Neural cell (in vitro differentiated cells): ENCODE measurements around the gene NARS2. TPM values are rescaled to one million over a fixed set of nuclear protein-coding genes. Genes with fewer than 3 reads are reported as not detected.

Source experiments
- H2AFZ ChIP-seq: fragments of 200-600, 300-800 bp; sonication (generic), shearing (Covaris generic); 2 replicates; pipeline ENCODE4 v1.6.0; 2014; ENCODE audit warnings: low read depth, mild to moderate bottlenecking, antibody characterized with exemption, low read length, moderate library complexity
- H3F3A ChIP-seq: fragments of 200-600 bp; shearing (Covaris generic); 2 replicates; pipeline ENCODE4 v1.6.1; 2016; ENCODE audit warnings: mild to moderate bottlenecking, moderate library complexity, mixed read lengths, antibody characterized with exemption, low read length; ENCODE audit not compliant: insufficient read depth, poor library complexity, severe bottlenecking
- H3K27ac ChIP-seq: fragments of 200-600, 300-800 bp; sonication (generic), shearing (Covaris generic); 2 replicates; pipeline ENCODE4 v1.5.1; 2014; ENCODE audit warnings: mild to moderate bottlenecking, low read length, moderate library complexity
- H3K27me3 ChIP-seq: fragments of 300-800, 200-600 bp; sonication (generic), shearing (Covaris generic); 2 replicates; pipeline ENCODE4 v1.6.0; 2014; ENCODE audit warnings: mild to moderate bottlenecking, low read depth, low read length, moderate library complexity; ENCODE audit not compliant: insufficient read depth
- H3K36me3 ChIP-seq: fragments of 300-800, 200-600 bp; sonication (generic), shearing (Covaris generic); 2 replicates; pipeline ENCODE4 v1.5.1; 2014; ENCODE audit warnings: mild to moderate bottlenecking, antibody characterized with exemption, low read length, moderate library complexity; ENCODE audit not compliant: insufficient read depth
- H3K4me2 ChIP-seq: fragments of 300-800, 200-600 bp; sonication (generic), shearing (Covaris generic); 2 replicates; pipeline ENCODE4 v1.6.0; 2014; ENCODE audit warnings: mild to moderate bottlenecking, low read length
- H3K4me3 ChIP-seq: fragments of 300-800, 200-600 bp; sonication (generic), shearing (Covaris generic); 2 replicates; pipeline ENCODE4 v1.5.1; 2014; ENCODE audit warnings: mild to moderate bottlenecking, low read length, moderate library complexity
- H3K79me2 ChIP-seq: fragments of 200-600 bp; shearing (Covaris generic); replicated peaks from 2 replicates; pipeline ENCODE4 v1.6.0; 2014; ENCODE audit warnings: mild to moderate bottlenecking, low read length, moderate library complexity; ENCODE audit not compliant: insufficient read depth
- H3K9ac ChIP-seq: fragments of 300-800, 200-600 bp; sonication (generic), shearing (Covaris generic); 2 replicates; pipeline ENCODE4 v1.6.1; 2016; ENCODE audit warnings: mild to moderate bottlenecking, low read length, mixed read lengths
- H3K9me2 ChIP-seq: fragments of 200-600 bp; shearing (Covaris generic); 2 replicates; pipeline ENCODE4 v1.6.1; 2016; ENCODE audit warnings: mild to moderate bottlenecking, low read length, mixed read lengths; ENCODE audit not compliant: insufficient read depth
- H3K9me3 ChIP-seq: fragments of 200-600, 300-800 bp; sonication (generic), shearing (Covaris generic); 2 replicates; pipeline ENCODE4 v1.6.1; 2016; ENCODE audit warnings: mild to moderate bottlenecking, mixed run types, low read length, moderate library complexity, mixed read lengths
- H4K20me1 ChIP-seq: fragments of 200-600 bp; shearing (Covaris generic); 2 replicates; pipeline ENCODE4 v1.6.1; 2016; ENCODE audit warnings: mild to moderate bottlenecking, mixed run types; ENCODE audit not compliant: insufficient read depth
- CTCF ChIP-seq: fragments of 450-650 bp; IDR thresholded peaks from 2 replicates; pipeline ENCODE4 v1.5.1; 2014; ENCODE audit warnings: antibody characterized with exemption, mild to moderate bottlenecking, moderate library complexity; ENCODE audit not compliant: poor library complexity, severe bottlenecking
- EP300 ChIP-seq: fragments of 450-650 bp; conservative IDR thresholded peaks from 2 replicates; pipeline ENCODE4 v1.6.1; 2014; ENCODE audit warnings: antibody characterized with exemption, mild to moderate bottlenecking, moderate library complexity; ENCODE audit not compliant: poor library complexity, severe bottlenecking
- EZH2 ChIP-seq: fragments of 200-600, 300-800 bp; shearing (Covaris generic), sonication (generic); IDR thresholded peaks from 2 replicates; pipeline ENCODE4 v1.6.1; 2014; ENCODE audit warnings: antibody characterized with exemption, low read length, borderline replicate concordance, mild to moderate bottlenecking; ENCODE audit not compliant: insufficient read depth, poor library complexity, severe bottlenecking
- MXI1 ChIP-seq: fragments of 450-650 bp; conservative IDR thresholded peaks from 2 replicates; pipeline ENCODE4 v1.6.1; 2014; ENCODE audit warnings: antibody characterized with exemption, mild to moderate bottlenecking; ENCODE audit not compliant: poor library complexity, severe bottlenecking
- POLR2AphosphoS5 ChIP-seq: IDR thresholded peaks from 2 replicates; pipeline ENCODE4 v1.6.1; 2012
- RAD21 ChIP-seq: fragments of 450-650 bp; conservative IDR thresholded peaks from 2 replicates; pipeline ENCODE4 v1.6.1; 2014; ENCODE audit warnings: antibody characterized with exemption, mild to moderate bottlenecking, moderate library complexity
- SMC3 ChIP-seq: fragments of 450-650 bp; conservative IDR thresholded peaks from 2 replicates; pipeline ENCODE4 v1.6.1; 2014; ENCODE audit warnings: antibody characterized with exemption, mild to moderate bottlenecking, moderate library complexity; ENCODE audit not compliant: poor library complexity
- TAF1 ChIP-seq: IDR thresholded peaks from 2 replicates; pipeline ENCODE4 v1.6.1; 2012; ENCODE audit warnings: low read depth
- polyA plus RNA-seq: library from polyadenylated mRNA; depleted of rRNA; stranded (reverse); fragments of >200 nt; gene quantifications from 2 replicates; pipeline ENCODE4 v1.2.3, GENCODE V29; 2014
- TF ChIP-seq, protein P1 (sequence below): IDR thresholded peaks from 2 replicates; pipeline ENCODE4 v1.6.1; 2012; ENCODE audit warnings: borderline replicate concordance

NARS2 gene
- polyA plus RNA-seq, 1 donor from 2014 or later, result 39.6 TPM

DNA sequence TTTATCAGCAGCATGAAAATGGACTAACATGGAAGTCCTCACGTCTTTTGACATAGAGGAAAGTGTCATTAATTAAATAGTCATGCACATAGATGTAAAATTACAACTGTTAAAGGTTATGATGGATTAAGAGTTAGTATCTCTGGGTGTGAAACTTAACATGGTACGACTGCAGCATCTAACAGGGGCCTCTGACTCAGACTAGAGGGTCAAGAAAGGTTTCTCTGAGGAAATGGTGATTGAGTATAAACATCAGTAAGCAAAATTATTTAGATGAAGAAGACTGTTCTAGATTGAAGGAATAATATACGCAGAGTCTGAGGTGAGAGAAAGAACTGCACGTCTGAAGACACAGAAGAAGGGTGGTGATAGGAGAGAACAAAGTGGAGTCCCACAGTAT is 114.9 kb downstream of the NARS2 start:
- Histone ChIP-seq H4K20me1 (no peaks in the 10 kb centered on the region), H3F3A (no peaks in the 10 kb centered on the region), H3K4me2 (no peak overlapping the region), H3K4me3 (no peak overlapping the region), H3K9me2 (no peaks in the 10 kb centered on the region), H3K27me3 (no peaks in the 10 kb centered on the region), H3K27ac (no peak overlapping the region), H3K9ac (no peak overlapping the region), H3K36me3 (no peaks in the 10 kb centered on the region), H3K9me3 (no peaks in the 10 kb centered on the region), H3K79me2 (no peaks in the 10 kb centered on the region), H2AFZ (no peak overlapping the region)
- TF ChIP-seq RAD21, result no peak
- no peak for TF ChIP-seq CTCF
- no peak for TF ChIP-seq MXI1
- no peak for TF ChIP-seq TAF1
- TF ChIP-seq, protein P1, sequence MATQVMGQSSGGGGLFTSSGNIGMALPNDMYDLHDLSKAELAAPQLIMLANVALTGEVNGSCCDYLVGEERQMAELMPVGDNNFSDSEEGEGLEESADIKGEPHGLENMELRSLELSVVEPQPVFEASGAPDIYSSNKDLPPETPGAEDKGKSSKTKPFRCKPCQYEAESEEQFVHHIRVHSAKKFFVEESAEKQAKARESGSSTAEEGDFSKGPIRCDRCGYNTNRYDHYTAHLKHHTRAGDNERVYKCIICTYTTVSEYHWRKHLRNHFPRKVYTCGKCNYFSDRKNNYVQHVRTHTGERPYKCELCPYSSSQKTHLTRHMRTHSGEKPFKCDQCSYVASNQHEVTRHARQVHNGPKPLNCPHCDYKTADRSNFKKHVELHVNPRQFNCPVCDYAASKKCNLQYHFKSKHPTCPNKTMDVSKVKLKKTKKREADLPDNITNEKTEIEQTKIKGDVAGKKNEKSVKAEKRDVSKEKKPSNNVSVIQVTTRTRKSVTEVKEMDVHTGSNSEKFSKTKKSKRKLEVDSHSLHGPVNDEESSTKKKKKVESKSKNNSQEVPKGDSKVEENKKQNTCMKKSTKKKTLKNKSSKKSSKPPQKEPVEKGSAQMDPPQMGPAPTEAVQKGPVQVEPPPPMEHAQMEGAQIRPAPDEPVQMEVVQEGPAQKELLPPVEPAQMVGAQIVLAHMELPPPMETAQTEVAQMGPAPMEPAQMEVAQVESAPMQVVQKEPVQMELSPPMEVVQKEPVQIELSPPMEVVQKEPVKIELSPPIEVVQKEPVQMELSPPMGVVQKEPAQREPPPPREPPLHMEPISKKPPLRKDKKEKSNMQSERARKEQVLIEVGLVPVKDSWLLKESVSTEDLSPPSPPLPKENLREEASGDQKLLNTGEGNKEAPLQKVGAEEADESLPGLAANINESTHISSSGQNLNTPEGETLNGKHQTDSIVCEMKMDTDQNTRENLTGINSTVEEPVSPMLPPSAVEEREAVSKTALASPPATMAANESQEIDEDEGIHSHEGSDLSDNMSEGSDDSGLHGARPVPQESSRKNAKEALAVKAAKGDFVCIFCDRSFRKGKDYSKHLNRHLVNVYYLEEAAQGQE, result no peak
- TF ChIP-seq SMC3, result no peak
- no peak for TF ChIP-seq EZH2
- TF ChIP-seq POLR2AphosphoS5, result no peak
- TF ChIP-seq EP300, result no peak

GRCh38 chr11:78457448-78457847 is 117.2 kb downstream of the NARS2 start:
- Histone ChIP-seq H3K9me3 (no peaks in the 10 kb centered on the region), H3F3A (no peaks in the 10 kb centered on the region), H3K27ac (no peak overlapping the region), H4K20me1 (no peaks in the 10 kb centered on the region), H3K4me2 (no peak overlapping the region), H3K27me3 (no peaks in the 10 kb centered on the region), H3K9ac (no peak overlapping the region), H3K9me2 (no peaks in the 10 kb centered on the region), H3K79me2 (no peaks in the 10 kb centered on the region), H2AFZ (no peak overlapping the region), H3K36me3 (no peaks in the 10 kb centered on the region), H3K4me3 (no peak overlapping the region)
- TF ChIP-seq MXI1 (no peak), RAD21 (no peak), SMC3 (no peak), TAF1 (no peak), EZH2 (no peak), POLR2AphosphoS5 (no peak), CTCF (no peak), EP300 (no peak)
- TF ChIP-seq, protein P1, result no peak
